Thyroid gland (tissue), 4 donors: Measurements from ENCODE around the gene ZBTB7C. TPM values are rescaled to one million over a fixed set of nuclear protein-coding genes. Genes with fewer than 3 reads are reported as not detected.

ENCODE experiments used
- DNase-seq, 2 donors: peaks; one replicate each; pipeline ENCODE4 v3.0.0-alpha.2; 2019
- H3K27ac ChIP-seq, 3 donors: fragments of 200-600 bp; sonication (generic); 1 replicate in 2 of 3; 2 replicates in 1 of 3; pipeline ENCODE4 v1.5.1; 2016 to 2019; ENCODE audit warnings: mild to moderate bottlenecking in 1 of 3, moderate library complexity in 1 of 3
- H3K27me3 ChIP-seq: fragments of 200-600 bp; sonication (generic); one replicate; pipeline ENCODE4 v1.5.1; 2019
- H3K36me3 ChIP-seq, 2 donors: fragments of 200-600 bp; sonication (generic); one replicate each; pipeline ENCODE4 v1.5.1; 2016 to 2019
- H3K4me1 ChIP-seq, 2 donors: fragments of 200-600 bp; sonication (generic); one replicate each; pipeline ENCODE4 v1.5.1; 2017 to 2019
- H3K4me3 ChIP-seq, 3 donors: fragments of 200-600 bp; sonication (generic); replicated peaks in 1 of 3; 1 replicate in 2 of 3; 2 replicates in 1 of 3; pipeline ENCODE4 v1.5.1; 2016; ENCODE audit warnings: mild to moderate bottlenecking in 1 of 3
- H3K9me3 ChIP-seq: fragments of 200-600 bp; sonication (generic); one replicate; pipeline ENCODE4 v1.5.1; 2017
- CTCF ChIP-seq, 6 experiments: fragments of 200-600 bp in 3 of 6; fragments of 450-650 bp in 3 of 6; sonication (generic) in 3 of 6; IDR thresholded peaks; one replicate each; pipeline ENCODE4 v1.5.1; 2016 to 2019; ENCODE audit warnings: antibody characterized with exemption in 6 of 6, mild to moderate bottlenecking in 2 of 6, inconsistent platforms in 1 of 6, moderate library complexity in 1 of 6
- POLR2A ChIP-seq, 2 donors: fragments of 450-650 bp; IDR thresholded peaks; one replicate each; pipeline ENCODE4 v1.6.1; 2017; ENCODE audit warnings: antibody characterized with exemption in 2 of 2, mild to moderate bottlenecking in 2 of 2, moderate library complexity in 1 of 2
- WGBS, 2 donors: methylation state at CpG; one replicate each; pipeline ENCODE4 v1.1.5; 2017; 5-methylcytosine and 5-hydroxymethylcytosine counted together
- intact Hi-C: fragments of 100-400 bp; cut with DNase I; formaldehyde crosslinking; loops from one replicate; pipeline ENCODE4 v1.15.1; 2023
- total RNA-seq, 4 donors: library from RNA; depleted of rRNA; stranded (reverse); fragments of >200 nt; gene quantifications; one replicate each; pipeline ENCODE4 v1.2.3, GENCODE V29; 2016

The ZBTB7C gene
- total RNA-seq, 4 donors from 2014 or later = 41.7 to 66.7 (median 49.5) TPM

- H3K27me3 ChIP-seq = no peaks in the 10 kb centered on the region
- peaks cover 38 to 42% of the 10 kb centered on the region in 2 donors for H3K4me1 ChIP-seq
- H3K27ac ChIP-seq = peak overlapping the region; percentile 58 to 86 (median 76)
- TF ChIP-seq CTCF (IDR thresholded peaks at IDR 0.05) (no peak), POLR2A (IDR thresholded peaks at IDR 0.05) (no peak)
- H3K36me3 ChIP-seq = no peaks in the 10 kb centered on the region
- intact Hi-C loops = no loop called here
- WGBS, 2 donors = 40 to 48% methylated on average over 7 of the region's 7 CpGs
- H3K4me3 ChIP-seq = no peak overlapping the region
- DNase-seq = peak; percentile 86 to 88
- no peaks in the 10 kb centered on the region for H3K9me3 ChIP-seq
Observed at GRCh38 chr18:48375150-48375800, 33.9 kb downstream of the ZBTB7C start.

GRCh38 chr18:48374423-48375149, 34.6 kb downstream of the ZBTB7C start:
- Histone ChIP-seq H3K9me3 (no peaks in the 10 kb centered on the region), H3K4me1 (peaks cover 38 to 42% of the 10 kb centered on the region in 2 donors), H3K4me3 (no peak overlapping the region), H3K27ac (peak overlapping the region; percentile 58 to 86 (median 76)), H3K27me3 (no peaks in the 10 kb centered on the region), H3K36me3 (no peaks in the 10 kb centered on the region)
- 53 to 59% methylated on average over 7 of the region's 7 CpGs for WGBS, 2 donors
- DNase-seq = peak; percentile 48 to 61
- TF ChIP-seq POLR2A (IDR thresholded peaks at IDR 0.05) = no peak
- no peak for TF ChIP-seq CTCF (IDR thresholded peaks at IDR 0.05)
- intact Hi-C loops = no loop called here

- H3K4me1 ChIP-seq = peaks cover 24 to 28% of the 10 kb centered on the region in 2 donors
- no peaks in the 10 kb centered on the region for H3K27me3 ChIP-seq
- intact Hi-C loops = no loop called here
- no peak for DNase-seq
- H3K27ac ChIP-seq = peak overlapping the region in 1 of 3 donors; percentile 24
- WGBS, 2 donors = 95 to 97% methylated on average over 5 to 7 of the region's 7 CpGs
- H3K36me3 ChIP-seq = no peaks in the 10 kb centered on the region
- TF ChIP-seq CTCF (IDR thresholded peaks at IDR 0.05) (no peak), POLR2A (IDR thresholded peaks at IDR 0.05) (no peak)
- H3K4me3 ChIP-seq = no peak overlapping the region
- H3K9me3 ChIP-seq = no peaks in the 10 kb centered on the region
Observed at GRCh38 chr18:48371854-48372602, 37.2 kb downstream of the ZBTB7C start.

- WGBS, 2 donors = 74 to 89% methylated on average over 4 of the region's 4 CpGs
- no peak for TF ChIP-seq CTCF (IDR thresholded peaks at IDR 0.05)
- no peak for TF ChIP-seq POLR2A (IDR thresholded peaks at IDR 0.05)
- Histone ChIP-seq H3K9me3 (no peaks in the 10 kb centered on the region), H3K36me3 (no peaks in the 10 kb centered on the region), H3K4me1 (peaks cover 16 to 19% of the 10 kb centered on the region in 2 donors), H3K4me3 (no peak overlapping the region), H3K27ac (no peak overlapping the region), H3K27me3 (no peaks in the 10 kb centered on the region)
- no peak for DNase-seq
- intact Hi-C loops = no loop called here
Observed at GRCh38 chr18:48367557-48367956, 41.6 kb downstream of the ZBTB7C start.
